OCI-M2 (cell line): ENCODE data around the gene SAMD10.
"Not testable (repeated sequence)": the region's sequence is repeated elsewhere in the genome, so short reads cannot be mapped to it uniquely, and the experiment has no call there.

ENCODE experiments used
- DNase-seq: peaks from one replicate; lab custom pipeline; 2025; ENCODE audit not compliant: unreplicated experiment; lab: John Stamatoyannopoulos, UW

SAMD10 gene

GRCh38 chr20:63969838-63970713 lies 9.4 kb downstream of the SAMD10 start, which contains the start of gene ZNF512B:
Gene ZNF512B, minus strand, starts transcription at chr20:63969930. Its CDS starts 1,980 bp downstream, at chr20:63967950.
- no peak for DNase-seq

- no peak for DNase-seq
Measured at GRCh38 chr20:63968928-63969760, 10.3 kb downstream of the SAMD10 start.

GRCh38 chr20:63968136-63968927 lies 11.1 kb downstream of the SAMD10 start:
- DNase-seq, result no peak

- DNase-seq, result no peak
Measured at GRCh38 chr20:63967330-63968135, 11.9 kb downstream of the SAMD10 start.

GRCh38 chr20:63966944-63967322 lies 12.5 kb downstream of the SAMD10 start:
- DNase-seq, result no peak

GRCh38 chr20:63966172-63966943 lies 13.1 kb downstream of the SAMD10 start:
- DNase-seq, result no peak

- DNase-seq, result no peak
Measured at GRCh38 chr20:63964412-63964811, 15.0 kb downstream of the SAMD10 start.

GRCh38 chr20:63963784-63964301 lies 15.6 kb downstream of the SAMD10 start:
- no peak for DNase-seq

GRCh38 chr20:63963348-63963741 lies 16.1 kb downstream of the SAMD10 start:
- DNase-seq, result no peak

GRCh38 chr20:63962426-63963347 lies 16.8 kb downstream of the SAMD10 start:
- no peak for DNase-seq

- no peak for DNase-seq
Measured at GRCh38 chr20:63961664-63962425, 17.6 kb downstream of the SAMD10 start.

DNA sequence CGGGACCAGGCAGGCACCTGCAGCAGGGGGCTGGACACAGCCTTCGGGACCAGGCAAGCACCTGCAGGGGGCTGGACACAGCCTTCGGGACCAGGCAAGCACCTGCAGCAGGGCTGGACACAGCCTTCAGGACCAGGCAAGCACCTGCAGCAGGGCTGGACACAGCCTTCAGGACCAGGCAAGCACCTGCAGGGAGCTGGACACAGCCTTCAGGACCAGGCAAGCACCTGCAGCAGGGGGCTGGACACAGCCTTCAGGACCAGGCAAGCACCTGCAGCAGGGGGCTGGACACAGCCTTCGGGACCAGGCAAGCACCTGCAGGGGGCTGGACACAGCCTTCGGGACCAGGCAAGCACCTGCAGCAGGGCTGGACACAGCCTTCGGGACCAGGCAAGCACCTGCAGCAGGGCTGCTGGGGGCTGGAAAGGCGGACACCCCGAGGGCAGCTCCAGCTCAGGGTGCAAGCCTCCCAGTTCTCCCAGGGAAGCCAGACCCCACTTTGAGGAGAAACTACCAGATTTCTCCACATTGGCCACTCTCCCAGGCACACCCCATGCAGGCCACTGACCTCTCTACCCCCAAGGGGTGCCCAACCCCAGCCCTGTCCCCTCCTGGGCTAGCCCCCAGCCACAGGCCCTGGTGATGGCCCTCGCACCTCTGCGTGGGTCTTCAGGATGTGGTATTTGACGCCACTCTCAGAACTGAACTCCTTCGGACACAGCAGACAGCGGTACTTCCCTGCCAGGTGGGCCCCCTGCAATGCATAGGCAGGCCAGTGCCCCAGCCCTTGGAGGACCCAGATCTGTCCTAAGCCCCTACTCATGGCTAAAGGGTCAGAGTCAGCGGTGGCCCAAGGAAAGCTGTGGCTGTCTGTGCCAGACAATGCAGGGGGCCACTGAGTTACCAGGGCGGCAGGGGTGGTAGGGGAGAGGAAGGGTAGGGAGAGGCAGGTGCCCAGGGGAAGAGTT lies 18.5 kb downstream of the SAMD10 start:
- DNase-seq, result not testable (repeated sequence)

DNA sequence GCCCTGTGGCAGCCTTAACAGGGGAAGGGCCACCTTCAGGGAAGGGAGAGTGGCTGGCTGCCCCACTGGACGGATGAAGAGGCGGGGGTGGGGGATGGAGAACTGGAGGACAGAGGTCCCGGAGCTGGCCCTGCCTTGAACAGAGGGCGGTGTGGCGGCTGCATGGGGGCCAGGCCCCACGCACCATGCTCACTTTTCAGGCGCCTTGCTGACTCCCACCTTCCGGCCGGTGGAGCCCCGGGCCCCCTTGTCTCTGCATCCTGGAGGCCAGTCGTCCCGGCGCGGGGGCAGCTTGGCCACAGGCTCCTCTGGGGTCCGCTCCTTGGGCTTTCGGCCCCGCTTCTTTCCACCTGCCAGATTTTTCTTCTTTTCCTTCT lies 19.8 kb downstream of the SAMD10 start:
- DNase-seq, result no peak

GRCh38 chr20:63958964-63959698 lies 20.3 kb downstream of the SAMD10 start:
- DNase-seq, result no peak

DNA sequence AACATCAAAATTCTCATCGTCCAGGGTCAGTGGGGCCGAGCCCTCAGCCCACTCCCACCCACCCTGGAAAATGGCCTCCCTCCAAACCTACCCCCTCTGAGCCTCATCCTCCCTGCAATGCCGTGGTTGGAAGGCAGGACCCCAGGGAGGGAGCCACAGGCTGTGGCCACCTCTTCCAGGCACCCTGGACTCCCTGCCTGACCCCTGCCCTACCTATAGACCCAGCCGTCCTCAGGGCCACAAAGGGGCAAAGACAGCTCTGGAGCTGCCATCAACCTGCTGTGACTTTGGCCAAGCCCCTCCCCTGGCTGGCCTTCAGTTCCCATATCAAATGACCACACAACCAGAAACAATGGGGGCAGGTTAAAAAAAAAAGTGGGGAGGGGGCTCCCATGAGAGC lies 21.0 kb downstream of the SAMD10 start:
- no peak for DNase-seq
